Calu3 (cell line): ENCODE data around the gene ZNF85. TPM values are rescaled to one million over a fixed set of nuclear protein-coding genes. Genes with fewer than 3 reads are reported as not detected.

Source experiments
- Bru-seq: library from RNA; stranded (reverse); fragments of 400-500 nt; gene quantifications from one replicate; lab custom pipeline; 2021; lab: Mats Ljungman, UMichigan
- BruChase-seq, 2 experiments: library from RNA; stranded (reverse); fragments of 400-500 nt; gene quantifications; one replicate each; lab custom pipeline; 2021; lab: Mats Ljungman, UMichigan
- BruUV-seq: library from RNA; stranded (reverse); fragments of 400-500 nt; replicated peaks from 2 replicates; lab custom pipeline; 2021; lab: Mats Ljungman, UMichigan
- CTCF ChIA-PET: fragments of 300-600 bp; sonication (Branson Sonifier 250); formaldehyde crosslinking; loops from one replicate; lab custom pipeline; 2022; ENCODE audit warnings: antibody characterized with exemption; lab: Charles Lee
- DNase-seq: peaks from one replicate; pipeline ENCODE4 v3.0.0; 2022
- H3K27ac Mint-ChIP-seq: one replicate; pipeline ENCODE4 v1.8.0; 2022; ENCODE audit warnings: mixed read lengths; ENCODE audit not compliant: unreplicated experiment
- H3K27me3 Mint-ChIP-seq: one replicate; pipeline ENCODE4 v1.8.0; 2022; ENCODE audit warnings: mixed read lengths; ENCODE audit not compliant: unreplicated experiment
- H3K36me3 Mint-ChIP-seq: one replicate; pipeline ENCODE4 v1.8.0; 2022; ENCODE audit warnings: mild to moderate bottlenecking, moderate library complexity, mixed read lengths; ENCODE audit not compliant: insufficient read depth, unreplicated experiment
- H3K4me1 Mint-ChIP-seq: one replicate; pipeline ENCODE4 v1.8.0; 2022; ENCODE audit warnings: mild to moderate bottlenecking, low read depth, mixed read lengths; ENCODE audit not compliant: unreplicated experiment
- H3K4me3 Mint-ChIP-seq: one replicate; pipeline ENCODE4 v1.8.0; 2022; ENCODE audit warnings: mild to moderate bottlenecking, low read depth, moderate library complexity, mixed read lengths; ENCODE audit not compliant: unreplicated experiment
- H3K9me3 Mint-ChIP-seq: one replicate; pipeline ENCODE4 v1.8.0; 2022; ENCODE audit warnings: low read depth, mixed read lengths; ENCODE audit not compliant: unreplicated experiment
- CTCF ChIP-seq: fragments of 200-600 bp; IDR thresholded peaks from one replicate; pipeline ENCODE4 v1.8.0; 2022; ENCODE audit warnings: antibody characterized with exemption; ENCODE audit not compliant: unreplicated experiment
- intact Hi-C: fragments of 100-400 bp; cut with micrococcal nuclease; formaldehyde crosslinking; loops from one replicate; pipeline ENCODE4 v1.10.0; 2022; ENCODE audit not compliant: unreplicated experiment
- long read RNA-seq: library from polyadenylated mRNA; stranded (forward); transcript quantifications from one replicate; pipeline ENCODE4 v2.0.0, GENCODE V29; 2022
- total RNA-seq: library from RNA; stranded (reverse); gene quantifications from 2 replicates; pipeline ENCODE4 v1.2.3, GENCODE V29; 2022

The ZNF85 gene
- total RNA-seq, result 2.6 and 3.5 TPM in 2 replicates
- Bru-seq, nascent RNA, result percentile 52 among the genes with signal in this experiment
- BruChase-seq, experiment 1, labeled RNA remaining after a 6-hour chase, result percentile 39 among the genes with signal in this experiment
- BruChase-seq, experiment 2, labeled RNA remaining after a 2-hour chase, result percentile 40 among the genes with signal in this experiment
- long read RNA-seq, partial matches to known transcripts, result 0 of 2 reads
- long read RNA-seq, other reads (novel, unspliced or antisense), result 0 of 2 reads

GRCh38 chr19:20923077-20923871 lies at the start of gene ZNF85:
Gene ZNF85 (plus strand): TSS chr19:20923251. CDS start chr19:20923401, 150 bp downstream.
- Mint-ChIP-seq H3K4me3 (peak within 1 kb of the TSS; percentile 67), H3K9me3 (no peaks in the 10 kb centered on the region), H3K27ac (no peak within 1 kb of the TSS), H3K27me3 (no peaks in the 10 kb centered on the region), H3K36me3 (peaks cover 8% of the 10 kb centered on the region), H3K4me1 (no peaks in the 10 kb centered on the region)
- TF ChIP-seq CTCF, result no peak
- CTCF ChIA-PET, result no interaction called here
- DNase-seq, result peak; percentile 52
- intact Hi-C loops, result no loop called here
- no TSS peak for BruUV-seq

GRCh38 chr19:20879501-20879900 lies 43.5 kb upstream of the ZNF85 start:
- Mint-ChIP-seq H3K4me1 (no peaks in the 10 kb centered on the region), H3K4me3 (no peak overlapping the region), H3K27me3 (no peaks in the 10 kb centered on the region), H3K36me3 (no peaks in the 10 kb centered on the region), H3K9me3 (peaks cover 62% of the 10 kb centered on the region), H3K27ac (no peak overlapping the region)
- DNase-seq, result no peak
- BruUV-seq, result no TSS peak
- CTCF ChIA-PET, result no interaction called here
- no peak for TF ChIP-seq CTCF
- intact Hi-C loops, result no loop called here

- intact Hi-C loops, result no loop called here
- Mint-ChIP-seq H3K27me3 (no peaks in the 10 kb centered on the region), H3K4me1 (no peaks in the 10 kb centered on the region), H3K4me3 (no peak overlapping the region), H3K27ac (no peak overlapping the region), H3K9me3 (peaks cover 66% of the 10 kb centered on the region), H3K36me3 (no peaks in the 10 kb centered on the region)
- BruUV-seq, result no TSS peak
- no peak for DNase-seq
- CTCF ChIA-PET, result no interaction called here
- no peak for TF ChIP-seq CTCF
These were observed 10.1 kb upstream of the ZNF85 start for GRCh38 chr19:20912973-20913372.

GRCh38 chr19:20925481-20925880 lies 2.4 kb downstream of the ZNF85 start:
- no peak overlapping the region for H3K4me3 Mint-ChIP-seq
- intact Hi-C loops, result no loop called here
- BruUV-seq, result no TSS peak
- H3K4me1 Mint-ChIP-seq, result no peaks in the 10 kb centered on the region
- no peak overlapping the region for H3K27ac Mint-ChIP-seq
- no peaks in the 10 kb centered on the region for H3K9me3 Mint-ChIP-seq
- CTCF ChIA-PET, result no interaction called here
- no peaks in the 10 kb centered on the region for H3K27me3 Mint-ChIP-seq
- no peak for TF ChIP-seq CTCF
- DNase-seq, result no peak
- peaks cover 8% of the 10 kb centered on the region for H3K36me3 Mint-ChIP-seq
